ENCODE measurements around the gene PACSIN1. TPM values are rescaled to one million over a fixed set of nuclear protein-coding genes. Genes with fewer than 3 reads are reported as not detected.

Gene PACSIN1
- total and polyA plus RNA-seq, 2 donors (not counting 3 experiments of a cell fraction or from before 2014, with no cell fraction given): 0.03 TPM; not detected in 1

DNA sequence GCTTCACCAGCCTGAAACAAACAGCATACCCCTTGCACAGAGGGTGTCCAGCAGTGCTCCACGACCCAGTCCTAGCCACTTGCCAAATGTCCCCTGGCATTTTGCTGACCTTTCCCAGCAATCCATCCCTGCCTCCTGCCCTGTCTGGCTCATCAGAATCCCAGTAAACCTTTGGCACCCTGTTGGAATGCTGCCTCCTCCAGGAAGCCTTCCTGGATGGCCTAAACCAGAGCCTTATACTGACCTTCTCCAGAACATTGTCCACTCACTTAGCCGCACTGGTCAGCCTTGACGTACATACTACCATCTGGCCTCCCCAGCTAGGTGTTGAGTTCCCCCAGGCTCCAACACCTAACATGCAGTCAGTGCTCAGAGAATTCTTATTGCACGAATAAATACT, 2.0 kb upstream of the PACSIN1 start:
- Histone ChIP-seq H3K9me1 (replicated peaks; ENCODE audit: control insufficient read depth, extremely low read depth, insufficient read depth, low read length) (no peaks in the 10 kb centered on the region), H2AFZ (ENCODE audit: low read depth, low read length) (no peak overlapping the region), H3K27ac (ENCODE audit: insufficient read depth, low read depth, low read length) (no peak overlapping the region), H3K27me3 (ENCODE audit: control insufficient read depth in 2 of 2, insufficient read depth in 2 of 2, low read length in 2 of 2) (peaks cover 5 to 14% of the 10 kb centered on the region in 2 experiments), H3K36me3 (ENCODE audit: control insufficient read depth in 2 of 2, extremely low read depth in 1 of 2, insufficient read depth in 2 of 2, low read length in 2 of 2) (no peaks in the 10 kb centered on the region), H3K4me3 (replicated peaks in 1 of 3; ENCODE audit: insufficient read depth in 1 of 3, low read depth in 1 of 3, low read length in 3 of 3) (no peak overlapping the region), H3K9me3 (replicated peaks; ENCODE audit: control insufficient read depth, insufficient read depth, low read length) (no peaks in the 10 kb centered on the region), H3K4me2 (ENCODE audit: insufficient read depth, low read length) (no peak overlapping the region), H3K9ac (replicated peaks; ENCODE audit: extremely low read depth, insufficient read depth, low read length) (no peak overlapping the region), H4K20me1 (replicated peaks; ENCODE audit: control insufficient read depth, extremely low read depth, insufficient read depth, low read length) (no peaks in the 10 kb centered on the region), H3K79me2 (ENCODE audit: control insufficient read depth, insufficient read depth, low read length) (no peaks in the 10 kb centered on the region), H3K4me1 (ENCODE audit: control insufficient read depth, extremely low read depth, insufficient read depth, low read length) (no peaks in the 10 kb centered on the region)
- intact Hi-C loops (cut with micrococcal nuclease): no loop called here
- POLR2A ChIA-PET: no interaction called here
- DNase-seq (ENCODE audit: low read depth, low spot score) (no peak), FAIRE-seq (no peak)
- CTCF ChIA-PET: interaction anchor here (0.7 to 1.4 kb wide), 3 partner anchors 9 to 137 kb away, joined by 3 to 4 read pairs (median 3); no protein-coding TSS in a partner anchor
- dilution Hi-C loops (cut with MboI; ENCODE audit: extremely low pct_ligation_motif_present, low sequenced_read_pairs): no loop called here
- no TSS peak for BruUV-seq (replicated peaks)
- TF ChIP-seq JUN (IDR thresholded peaks at IDR 0.05; ENCODE audit: borderline replicate concordance, insufficient read depth, insufficient read length, low read depth): no peak
- no peak for TF ChIP-seq GATA2 (IDR thresholded peaks at IDR 0.05; ENCODE audit: insufficient read depth, insufficient read length, low read depth, low read length)
- TF ChIP-seq FOS (IDR thresholded peaks at IDR 0.05; ENCODE audit: borderline replicate concordance, insufficient read depth, low read length): no peak
- no peak for TF ChIP-seq EZH2 (IDR thresholded peaks at IDR 0.05; ENCODE audit: borderline replicate concordance, low read depth, low read length, severe bottlenecking)
- no peak for TF ChIP-seq MYC (IDR thresholded peaks at IDR 0.05; ENCODE audit: low read depth, low read length)
- TF ChIP-seq POLR2AphosphoS5 (IDR thresholded peaks at IDR 0.05; ENCODE audit: insufficient read depth, low read depth, low read length): no peak
- TF ChIP-seq, protein P1, sequence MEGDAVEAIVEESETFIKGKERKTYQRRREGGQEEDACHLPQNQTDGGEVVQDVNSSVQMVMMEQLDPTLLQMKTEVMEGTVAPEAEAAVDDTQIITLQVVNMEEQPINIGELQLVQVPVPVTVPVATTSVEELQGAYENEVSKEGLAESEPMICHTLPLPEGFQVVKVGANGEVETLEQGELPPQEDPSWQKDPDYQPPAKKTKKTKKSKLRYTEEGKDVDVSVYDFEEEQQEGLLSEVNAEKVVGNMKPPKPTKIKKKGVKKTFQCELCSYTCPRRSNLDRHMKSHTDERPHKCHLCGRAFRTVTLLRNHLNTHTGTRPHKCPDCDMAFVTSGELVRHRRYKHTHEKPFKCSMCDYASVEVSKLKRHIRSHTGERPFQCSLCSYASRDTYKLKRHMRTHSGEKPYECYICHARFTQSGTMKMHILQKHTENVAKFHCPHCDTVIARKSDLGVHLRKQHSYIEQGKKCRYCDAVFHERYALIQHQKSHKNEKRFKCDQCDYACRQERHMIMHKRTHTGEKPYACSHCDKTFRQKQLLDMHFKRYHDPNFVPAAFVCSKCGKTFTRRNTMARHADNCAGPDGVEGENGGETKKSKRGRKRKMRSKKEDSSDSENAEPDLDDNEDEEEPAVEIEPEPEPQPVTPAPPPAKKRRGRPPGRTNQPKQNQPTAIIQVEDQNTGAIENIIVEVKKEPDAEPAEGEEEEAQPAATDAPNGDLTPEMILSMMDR (IDR thresholded peaks at IDR 0.05; ENCODE audit: extremely low read depth in 1 of 2, insufficient read depth in 1 of 2, low read depth in 1 of 2, low read length in 2 of 2): no peak
- TF ChIP-seq, protein P2, sequence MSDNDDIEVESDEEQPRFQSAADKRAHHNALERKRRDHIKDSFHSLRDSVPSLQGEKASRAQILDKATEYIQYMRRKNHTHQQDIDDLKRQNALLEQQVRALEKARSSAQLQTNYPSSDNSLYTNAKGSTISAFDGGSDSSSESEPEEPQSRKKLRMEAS (IDR thresholded peaks at IDR 0.05; ENCODE audit: insufficient read depth, insufficient read length): no peak
- TF ChIP-seq POLR2A (IDR thresholded peaks at IDR 0.05; ENCODE audit: low read depth, low read length): no peak

Measured in endothelial cell of umbilical vein (primary cell).